BJ (cell line): ENCODE results near the gene CEP164. TPM values are rescaled to one million over a fixed set of nuclear protein-coding genes. Genes with fewer than 3 reads are reported as not detected.

ENCODE experiments used
- CTCF ChIA-PET: fragments of 350-600 bp; formaldehyde crosslinking; extraction: SDS; loops from one replicate; lab custom pipeline; 2021; ENCODE audit warnings: antibody characterized with exemption, inconsistent platforms; lab: Yijun Ruan, JAX
- POLR2A ChIA-PET: fragments of 300-600 bp; sonication (Branson Sonifier 250); formaldehyde crosslinking; extraction: SDS; loops from one replicate; lab custom pipeline; 2021; ENCODE audit warnings: antibody characterized with exemption; lab: Charles Lee
- DNase-seq: peaks from one replicate; pipeline ENCODE4 v3.0.0-alpha.2; 2011; ENCODE audit warnings: low read depth
- H3K27me3 ChIP-seq: 2 replicates; pipeline ENCODE4 v1.6.0; 2011; ENCODE audit warnings: low read length; ENCODE audit not compliant: control insufficient read depth, insufficient read depth
- H3K36me3 ChIP-seq: 2 replicates; pipeline ENCODE4 v1.5.1; 2011; ENCODE audit warnings: low read length; ENCODE audit not compliant: control insufficient read depth, insufficient read depth
- H3K4me3 ChIP-seq: 2 replicates; pipeline ENCODE4 v1.5.1; 2011; ENCODE audit warnings: low read depth, mild to moderate bottlenecking, control low read depth, low read length
- CTCF ChIP-seq: IDR thresholded peaks from 2 replicates; pipeline ENCODE4 v1.5.1; 2011; ENCODE audit warnings: low read depth, mild to moderate bottlenecking, control low read depth, inconsistent platforms, low read length, moderate library complexity; ENCODE audit not compliant: insufficient read depth
- polyA plus RNA-seq: library from polyadenylated mRNA; depleted of rRNA; stranded (reverse); fragments of >200 nt; gene quantifications from 2 replicates; pipeline ENCODE4 v1.2.3, GENCODE V29; 2011

CEP164 gene
- polyA plus RNA-seq, 1 experiment, result 27.4 TPM

- CTCF ChIA-PET, result no interaction called here
- H3K4me3 ChIP-seq, result no peak overlapping the region
- no peaks in the 10 kb centered on the region for H3K27me3 ChIP-seq
- POLR2A ChIA-PET, result no interaction called here
- peaks cover 5% of the 10 kb centered on the region for H3K36me3 ChIP-seq
- no peak for TF ChIP-seq CTCF
- DNase-seq, result no peak
Observed at GRCh38 chr11:117299351-117300282, 28.0 kb upstream of the CEP164 start.

DNA sequence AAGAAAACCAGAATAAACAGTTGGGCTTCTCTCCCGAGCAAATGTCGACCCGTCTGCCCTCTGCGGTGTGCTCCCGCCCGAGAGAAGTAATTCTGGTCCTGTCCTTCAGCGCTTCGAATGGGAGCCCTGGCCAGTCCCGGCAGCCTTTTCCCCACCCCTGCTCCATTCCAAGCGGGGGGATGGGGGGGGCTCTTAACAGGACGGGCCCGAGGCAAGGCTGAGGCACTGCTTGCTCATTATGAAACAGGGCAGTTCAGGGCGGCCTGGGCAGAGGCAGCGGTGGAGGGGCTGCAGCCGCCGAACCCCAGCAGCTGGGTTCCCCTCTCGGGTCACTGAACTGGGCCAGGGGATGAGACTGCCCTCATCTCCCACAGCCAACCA is 27.4 kb upstream of the CEP164 start:
- Histone ChIP-seq H3K36me3 (peaks cover 3% of the 10 kb centered on the region), H3K4me3 (no peak overlapping the region), H3K27me3 (no peaks in the 10 kb centered on the region)
- DNase-seq, result no peak
- CTCF ChIA-PET, result no interaction called here
- POLR2A ChIA-PET, result no interaction called here
- no peak for TF ChIP-seq CTCF

- Histone ChIP-seq H3K27me3 (no peaks in the 10 kb centered on the region), H3K36me3 (peaks cover under 1% of the 10 kb centered on the region), H3K4me3 (no peak overlapping the region)
- DNase-seq, result no peak
- POLR2A ChIA-PET, result interaction anchor here (0.6 kb wide), 1 partner anchor 34 kb away, joined by 5 read pairs; no protein-coding TSS in a partner anchor
- TF ChIP-seq CTCF, result no peak
- CTCF ChIA-PET, result no interaction called here
Observed at GRCh38 chr11:117300773-117301172, 26.9 kb upstream of the CEP164 start.

GRCh38 chr11:117302228-117302627 is 25.4 kb upstream of the CEP164 start:
- Histone ChIP-seq H3K36me3 (0 out of 2 replicates have a peak, but pooled peaks cover 1% of the 10 kb centered on the region), H3K27me3 (no peaks in the 10 kb centered on the region), H3K4me3 (no peak overlapping the region)
- no peak for DNase-seq
- CTCF ChIA-PET, result interaction anchor here (0.7 to 3.1 kb wide), 3 partner anchors 13 to 43 kb away, joined by 3 to 10 read pairs (median 5); partner anchors contain the start of gene BACE1
- POLR2A ChIA-PET, result interaction anchor here (0.6 kb wide), 1 partner anchor 509 kb away, joined by 3 read pairs; no protein-coding TSS in a partner anchor
- no peak for TF ChIP-seq CTCF

DNA sequence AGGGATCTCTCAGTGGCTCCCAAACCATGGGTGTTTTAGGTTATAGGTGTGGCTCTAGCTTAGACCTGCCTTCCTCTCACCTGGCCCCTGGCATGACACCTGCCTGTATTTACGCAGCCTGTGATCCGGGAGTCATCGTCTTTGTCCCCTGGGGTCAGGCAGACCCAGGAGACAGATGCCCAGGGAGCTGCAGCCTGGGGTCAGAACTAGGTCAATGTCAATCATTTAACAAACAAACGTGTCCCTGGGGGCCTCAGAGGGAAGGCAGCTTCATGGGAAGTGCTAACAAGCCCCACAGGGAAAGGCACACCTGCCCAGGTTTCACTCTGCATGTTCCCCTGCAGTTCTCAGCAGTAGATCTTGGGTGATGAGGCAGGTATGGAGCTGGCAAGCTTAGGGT is 24.6 kb upstream of the CEP164 start:
- CTCF ChIA-PET, result interaction anchor here (3.1 kb wide), 1 partner anchor 12 kb away, joined by 10 read pairs; the partner anchor contains the start of gene BACE1
- Histone ChIP-seq H3K4me3 (no peak overlapping the region), H3K36me3 (0 out of 2 replicates have a peak, but pooled peaks cover 1% of the 10 kb centered on the region), H3K27me3 (no peaks in the 10 kb centered on the region)
- no peak for TF ChIP-seq CTCF
- POLR2A ChIA-PET, result no interaction called here
- DNase-seq, result no peak
